PC-3 (cell line): Measurements from ENCODE around the gene P2RY8. TPM values are rescaled to one million over a fixed set of nuclear protein-coding genes. Genes with fewer than 3 reads are reported as not detected.

Experiments
- ATAC-seq: fragments of 200-7000 bp; cut with Tn5 transposase; 2 replicates; pipeline ENCODE4 v1.9.1; 2020; ENCODE audit warnings: mild to moderate bottlenecking, moderate library complexity
- BruUV-seq: library from RNA; stranded (reverse); fragments of 400-500 nt; replicated peaks from 2 replicates; lab custom pipeline; 2021; lab: Mats Ljungman, UMichigan
- CTCF ChIA-PET: fragments of 300-600 bp; sonication (Branson Sonifier 250); formaldehyde crosslinking; loops from one replicate; lab custom pipeline; 2022; ENCODE audit warnings: antibody characterized with exemption; lab: Charles Lee
- POLR2A ChIA-PET: fragments of 300-600 bp; sonication (Branson Sonifier 250); formaldehyde crosslinking; loops from one replicate; lab custom pipeline; 2022; ENCODE audit warnings: antibody characterized with exemption; ENCODE audit not compliant: unreplicated experiment; lab: Charles Lee
- DNase-seq: peaks from one replicate; pipeline ENCODE4 v3.0.0-alpha.2; 2015
- H2AFZ ChIP-seq: fragments of 300-600 bp; sonication (generic); 2 replicates; pipeline ENCODE4 v1.6.0; 2016; ENCODE audit warnings: antibody characterized with exemption, low read length
- H3F3A ChIP-seq: fragments of 300-600 bp; sonication (generic); one replicate; pipeline ENCODE4 v1.6.0; 2017; ENCODE audit warnings: antibody characterized with exemption, low read length, control low read depth, mild to moderate bottlenecking; ENCODE audit not compliant: unreplicated experiment
- H3K27ac ChIP-seq: fragments of 300-600 bp; sonication (generic); 2 replicates; pipeline ENCODE4 v1.5.1; 2016; ENCODE audit warnings: mild to moderate bottlenecking, low read length
- H3K27me3 ChIP-seq: fragments of 300-600 bp; sonication (generic); 2 replicates; pipeline ENCODE4 v1.6.1; 2016; ENCODE audit warnings: low read length, mixed read lengths
- H3K36me3 ChIP-seq: fragments of 300-600 bp; sonication (generic); 2 replicates; pipeline ENCODE4 v1.6.1; 2016; ENCODE audit warnings: low read depth, mixed run types, low read length, mixed read lengths
- H3K4me1 ChIP-seq: fragments of 300-600 bp; sonication (generic); 2 replicates; pipeline ENCODE4 v1.5.1; 2016; ENCODE audit warnings: low read length; ENCODE audit not compliant: insufficient read depth
- H3K4me2 ChIP-seq: fragments of 300-600 bp; sonication (generic); 2 replicates; pipeline ENCODE4 v1.6.0; 2016; ENCODE audit warnings: low read length
- H3K4me3 ChIP-seq: fragments of 300-600 bp; sonication (generic); 2 replicates; pipeline ENCODE4 v1.5.1; 2016; ENCODE audit warnings: mild to moderate bottlenecking, low read length, mixed read lengths
- H3K79me2 ChIP-seq: fragments of 300-600 bp; sonication (generic); 2 replicates; pipeline ENCODE4 v1.6.1; 2017; ENCODE audit warnings: low read length, mixed read lengths
- H3K9ac ChIP-seq: fragments of 300-600 bp; sonication (generic); 2 replicates; pipeline ENCODE4 v1.6.0; 2016; ENCODE audit warnings: mild to moderate bottlenecking, low read length
- H3K9me2 ChIP-seq: fragments of 300-600 bp; sonication (generic); replicated peaks from 2 replicates; pipeline ENCODE4 v1.6.1; 2016; ENCODE audit warnings: mixed run types, low read length, mixed read lengths
- H3K9me3 ChIP-seq: fragments of 300-600 bp; sonication (generic); 2 replicates; pipeline ENCODE4 v1.6.1; 2016; ENCODE audit warnings: low read length, mixed read lengths
- H4K20me1 ChIP-seq: fragments of 300-600 bp; sonication (generic); 2 replicates; pipeline ENCODE4 v1.6.1; 2016; ENCODE audit warnings: low read length, mixed read lengths
- CTCF ChIP-seq: fragments of 300-600 bp; sonication (generic); conservative IDR thresholded peaks from 2 replicates; pipeline ENCODE4 v1.5.1; 2017; ENCODE audit warnings: antibody characterized with exemption, low read depth, mild to moderate bottlenecking, low read length
- EZH2 ChIP-seq: fragments of 300-600 bp; sonication (generic); IDR thresholded peaks from one replicate; pipeline ENCODE4 v1.6.1; 2017; ENCODE audit warnings: antibody characterized with exemption, mild to moderate bottlenecking, low read length; ENCODE audit not compliant: unreplicated experiment
- EZH2phosphoT487 ChIP-seq: fragments of 300-600 bp; sonication (generic); IDR thresholded peaks from 2 replicates; pipeline ENCODE4 v1.6.1; 2018; ENCODE audit warnings: mild to moderate bottlenecking, antibody characterized with exemption, low read length, borderline replicate concordance
- intact Hi-C: fragments of 100-400 bp; cut with micrococcal nuclease; formaldehyde crosslinking; loops from 2 replicates; pipeline ENCODE4 v1.9.0; 2023
- total RNA-seq: library from RNA; depleted of rRNA; stranded (reverse); fragments of >200 nt; gene quantifications from 2 replicates; pipeline ENCODE4 v1.2.3, GENCODE V29; 2014

The P2RY8 gene
- total RNA-seq, 1 experiment from 2014 or later, result not detected

GRCh38 chrX:1444561-1445500 is 92.2 kb downstream of the P2RY8 start:
- Histone ChIP-seq H3K4me2 (no peak overlapping the region), H3F3A (no peaks in the 10 kb centered on the region), H3K9me2 (no peaks in the 10 kb centered on the region), H3K27me3 (no peaks in the 10 kb centered on the region), H3K36me3 (no peaks in the 10 kb centered on the region; the same call in 1 of the 2 replicates), H2AFZ (no peak overlapping the region), H3K79me2 (no peaks in the 10 kb centered on the region), H3K27ac (no peak overlapping the region), H4K20me1 (no peaks in the 10 kb centered on the region), H3K9ac (no peak overlapping the region), H3K4me3 (no peak overlapping the region), H3K4me1 (no peaks in the 10 kb centered on the region), H3K9me3 (no peaks in the 10 kb centered on the region)
- TF ChIP-seq CTCF, result no peak
- ChIA-PET POLR2A (no interaction called here), CTCF (no interaction called here)
- no TSS peak for BruUV-seq
- intact Hi-C loops, result no loop called here
- ATAC-seq (no peak), DNase-seq (no peak)

GRCh38 chrX:1443496-1444075 is 93.4 kb downstream of the P2RY8 start:
- Histone ChIP-seq H3K27ac (no peak overlapping the region), H3K9ac (no peak overlapping the region), H3K9me3 (no peaks in the 10 kb centered on the region), H3K36me3 (no peaks in the 10 kb centered on the region; the same call in 1 of the 2 replicates), H3K4me3 (no peak overlapping the region), H3K4me1 (no peaks in the 10 kb centered on the region), H3K9me2 (no peaks in the 10 kb centered on the region), H3K79me2 (no peaks in the 10 kb centered on the region), H4K20me1 (no peaks in the 10 kb centered on the region), H3K4me2 (no peak overlapping the region), H2AFZ (no peak overlapping the region), H3F3A (no peaks in the 10 kb centered on the region), H3K27me3 (no peaks in the 10 kb centered on the region)
- ChIA-PET CTCF (no interaction called here), POLR2A (no interaction called here)
- intact Hi-C loops, result no loop called here
- no TSS peak for BruUV-seq
- no peak for DNase-seq
- no peak for ATAC-seq
- TF ChIP-seq EZH2phosphoT487, result no peak

DNA sequence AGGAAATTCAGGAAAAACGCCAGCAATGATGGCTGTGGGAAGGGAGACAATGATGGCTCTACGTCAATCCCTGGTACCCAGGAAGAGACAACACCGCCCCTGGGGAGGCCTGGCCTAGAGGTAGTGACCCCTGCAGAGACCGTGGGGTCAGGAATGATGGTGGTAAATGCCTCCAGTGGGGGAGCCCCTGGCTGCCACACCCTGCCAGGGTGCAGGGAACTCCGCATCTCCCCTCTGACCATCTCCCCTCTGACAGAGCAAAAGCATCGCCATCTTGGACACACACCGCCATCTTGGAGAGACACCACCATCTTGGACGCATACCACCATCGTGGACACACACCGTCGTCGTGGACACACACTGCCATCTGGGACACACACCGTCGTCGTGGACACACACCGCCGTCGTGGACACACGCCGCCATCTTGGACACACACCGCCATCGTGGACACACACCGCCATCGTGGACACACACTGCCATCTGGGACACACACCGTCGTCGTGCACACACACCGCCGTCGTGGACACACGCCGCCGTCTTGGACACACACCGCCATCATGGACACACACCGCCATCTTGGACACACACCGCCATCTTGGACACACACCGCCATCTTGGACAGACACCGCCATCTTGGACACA is 94.1 kb downstream of the P2RY8 start:
- intact Hi-C loops, result no loop called here
- Histone ChIP-seq H3K36me3 (no peaks in the 10 kb centered on the region), H3K9me3 (no peaks in the 10 kb centered on the region), H3K9me2 (no peaks in the 10 kb centered on the region), H4K20me1 (no peaks in the 10 kb centered on the region), H3K27ac (no peak overlapping the region), H3K4me2 (no peak overlapping the region), H2AFZ (no peak overlapping the region), H3K9ac (no peak overlapping the region), H3K4me3 (no peak overlapping the region), H3K4me1 (no peaks in the 10 kb centered on the region), H3F3A (no peaks in the 10 kb centered on the region), H3K79me2 (no peaks in the 10 kb centered on the region), H3K27me3 (no peaks in the 10 kb centered on the region)
- TF ChIP-seq EZH2phosphoT487 (no peak), CTCF (no peak), EZH2 (no peak)
- POLR2A ChIA-PET, result no interaction called here
- no TSS peak for BruUV-seq
- no peak for ATAC-seq
- CTCF ChIA-PET, result no interaction called here
- no peak for DNase-seq
